CD4-positive, alpha-beta T cell treated with Interferon alpha-2 for 1 hour (primary cell): Measurements from ENCODE around the gene SLC39A3.
A peak's percentile ranks its signal among the peaks of the same experiment; 100 is the strongest.

Source experiments
- DNase-seq, 2 donors: peaks; one replicate each; pipeline ENCODE4 v3.0.0-alpha.2; 2020 to 2022

Gene SLC39A3

GRCh38 chr19:2739602-2740313 is at the start of gene SLC39A3:
Gene SLC39A3, minus strand, starts transcription at chr19:2740017. Its CDS starts 2,760 bp downstream, at chr19:2737257.
- DNase-seq = peak; percentile 98 to 100

GRCh38 chr19:2788237-2788636 is 48.4 kb upstream of the SLC39A3 start:
- DNase-seq = no peak

GRCh38 chr19:2787115-2787514 is 47.3 kb upstream of the SLC39A3 start:
- no peak for DNase-seq

GRCh38 chr19:2785244-2785997 is 45.6 kb upstream of the SLC39A3 start, which contains the start of gene THOP1:
Gene THOP1, plus strand, starts transcription at chr19:2785503. Its CDS starts 160 bp downstream, at chr19:2785663.
- DNase-seq = peak; percentile 98 to 99

GRCh38 chr19:2783781-2784145 is 43.9 kb upstream of the SLC39A3 start:
- DNase-seq = no peak

- peak; percentile 98 for DNase-seq
These were observed 43.3 kb upstream of the SLC39A3 start, which contains the start of gene SGTA for GRCh38 chr19:2782936-2783780. Gene SGTA, minus strand, starts transcription at chr19:2783273. Its CDS starts 14,205 bp downstream, at chr19:2769068.

GRCh38 chr19:2782329-2782935 is 42.6 kb upstream of the SLC39A3 start:
- no peak for DNase-seq

GRCh38 chr19:2780284-2780683 is 40.5 kb upstream of the SLC39A3 start:
- no peak for DNase-seq

- no peak for DNase-seq
These were observed 39.4 kb upstream of the SLC39A3 start for GRCh38 chr19:2779121-2779740.

GRCh38 chr19:2777952-2778683 is 38.3 kb upstream of the SLC39A3 start:
- no peak for DNase-seq

GRCh38 chr19:2775556-2776430 is 36.0 kb upstream of the SLC39A3 start:
- peak; percentile 69 to 76 for DNase-seq

- DNase-seq = peak in 1 of 2 donors; percentile 12
These were observed 35.2 kb upstream of the SLC39A3 start for GRCh38 chr19:2774953-2775555.

GRCh38 chr19:2774083-2774679 is 34.4 kb upstream of the SLC39A3 start:
- DNase-seq = no peak

GRCh38 chr19:2771786-2772674 is 32.2 kb upstream of the SLC39A3 start:
- DNase-seq = no peak

GRCh38 chr19:2770055-2771013 is 30.5 kb upstream of the SLC39A3 start:
- no peak for DNase-seq

- DNase-seq = no peak
These were observed 29.4 kb upstream of the SLC39A3 start for GRCh38 chr19:2769218-2769617.
